CD14-positive monocyte (primary cell): ENCODE results near the gene SLC36A1. TPM values are rescaled to one million over a fixed set of nuclear protein-coding genes. Genes with fewer than 3 reads are reported as not detected.
A peak's percentile ranks its signal among the peaks of the same experiment; 100 is the strongest.

ENCODE experiments used
- DNase-seq, 3 donors: peaks; one replicate each; pipeline ENCODE4 v3.0.0-alpha.2; 2011 to 2022
- H2AFZ ChIP-seq: 2 replicates; pipeline ENCODE4 v1.6.0; 2012; ENCODE audit warnings: mild to moderate bottlenecking, low read depth, low read length, inconsistent platforms; ENCODE audit not compliant: insufficient read depth, poor library complexity, severe bottlenecking
- H3K27ac ChIP-seq, 2 donors: 1 replicate in 1 of 2; 2 replicates in 1 of 2; pipeline ENCODE4 v1.5.1; 2012 to 2013; ENCODE audit warnings: low read length in 2 of 2, control low read depth in 1 of 2, inconsistent platforms in 1 of 2, low read depth in 1 of 2, mild to moderate bottlenecking in 1 of 2
- H3K27me3 ChIP-seq, 2 donors: one replicate each; pipeline versions ENCODE4 v1.6.0 to v1.6.1; 2011 to 2013; ENCODE audit warnings: low read length in 2 of 2; ENCODE audit not compliant: control insufficient read depth in 2 of 2, insufficient read depth in 2 of 2
- H3K36me3 ChIP-seq, 2 donors: replicated peaks in 1 of 2; 1 replicate in 1 of 2; 2 replicates in 1 of 2; pipeline versions ENCODE4 v1.5.1 to v1.6.1; 2012 to 2013; ENCODE audit warnings: low read length in 2 of 2, control low read depth in 1 of 2, inconsistent platforms in 1 of 2, mild to moderate bottlenecking in 1 of 2; ENCODE audit not compliant: insufficient read depth in 2 of 2, control insufficient read depth in 1 of 2
- H3K4me1 ChIP-seq, 2 donors: 1 replicate in 1 of 2; 2 replicates in 1 of 2; pipeline versions ENCODE4 v1.5.1 to v1.6.1; 2012 to 2013; ENCODE audit warnings: low read length in 2 of 2, control low read depth in 1 of 2, inconsistent platforms in 1 of 2, mild to moderate bottlenecking in 1 of 2, moderate library complexity in 1 of 2; ENCODE audit not compliant: insufficient read depth in 2 of 2, control insufficient read depth in 1 of 2
- H3K4me2 ChIP-seq: replicated peaks from 2 replicates; pipeline ENCODE3; 2012; ENCODE audit warnings: low read length, moderate library complexity, mild to moderate bottlenecking; ENCODE audit not compliant: poor library complexity, severe bottlenecking; ENCODE audit errors: extremely low read depth
- H3K4me3 ChIP-seq, 3 experiments: fragments of 200-600 bp in 1 of 3; sonication (generic) in 1 of 3; replicated peaks in 1 of 3; 1 replicate in 2 of 3; 2 replicates in 1 of 3; pipeline ENCODE4 v1.5.1; 2011 to 2013; ENCODE audit warnings: low read length in 3 of 3, mild to moderate bottlenecking in 3 of 3, control low read depth in 2 of 3, low read depth in 2 of 3, inconsistent platforms in 1 of 3, moderate library complexity in 1 of 3
- H3K79me2 ChIP-seq: 2 replicates; pipeline ENCODE4 v1.6.0; 2012; ENCODE audit warnings: mild to moderate bottlenecking, control low read depth, inconsistent platforms, low read length, moderate library complexity; ENCODE audit not compliant: insufficient read depth
- H3K9ac ChIP-seq: 2 replicates; pipeline ENCODE4 v1.6.0; 2017; ENCODE audit warnings: low read length, mild to moderate bottlenecking; ENCODE audit not compliant: insufficient read depth, poor library complexity, severe bottlenecking
- H3K9me3 ChIP-seq, 2 donors: replicated peaks in 1 of 2; 1 replicate in 1 of 2; 2 replicates in 1 of 2; pipeline versions ENCODE4 v1.5.1 to v1.6.1; 2012 to 2013; ENCODE audit warnings: low read length in 2 of 2, control low read depth in 1 of 2; ENCODE audit not compliant: control insufficient read depth in 1 of 2, insufficient read depth in 1 of 2
- H4K20me1 ChIP-seq: 2 replicates; pipeline ENCODE4 v1.6.0; 2012; ENCODE audit warnings: mild to moderate bottlenecking, low read length, control low read depth, moderate library complexity; ENCODE audit not compliant: insufficient read depth
- H3K27ac Mint-ChIP-seq, 7 donors: one replicate each; pipeline ENCODE4 v1.8.0; 2020; ENCODE audit warnings: mild to moderate bottlenecking in 7 of 7, mixed read lengths in 7 of 7, moderate library complexity in 6 of 7, inconsistent platforms in 2 of 7
- H3K27me3 Mint-ChIP-seq, 3 donors: one replicate each; pipeline ENCODE4 v1.8.0; 2021 to 2022; ENCODE audit warnings: low read depth in 3 of 3, mild to moderate bottlenecking in 3 of 3, mixed read lengths in 3 of 3, moderate library complexity in 3 of 3, inconsistent platforms in 1 of 3
- H3K36me3 Mint-ChIP-seq, 2 donors: one replicate each; pipeline ENCODE4 v1.8.0; 2020; ENCODE audit warnings: mixed read lengths in 2 of 2, inconsistent platforms in 1 of 2, mild to moderate bottlenecking in 1 of 2
- H3K4me1 Mint-ChIP-seq: one replicate; pipeline ENCODE4 v1.8.0; 2020; ENCODE audit warnings: mild to moderate bottlenecking, mixed read lengths
- H3K4me3 Mint-ChIP-seq, 2 donors: one replicate each; pipeline ENCODE4 v1.8.0; 2020; ENCODE audit warnings: mild to moderate bottlenecking in 2 of 2, mixed read lengths in 2 of 2, moderate library complexity in 1 of 2
- H3K9me3 Mint-ChIP-seq, 7 donors: one replicate each; pipeline ENCODE4 v1.8.0; 2020 to 2022; ENCODE audit warnings: mixed read lengths in 7 of 7, mild to moderate bottlenecking in 6 of 7, moderate library complexity in 6 of 7, inconsistent platforms in 2 of 7
- CTCF ChIP-seq: fragments of 200-600 bp; IDR thresholded peaks from one replicate; pipeline ENCODE4 v1.8.0; 2022; ENCODE audit warnings: antibody characterized with exemption, mild to moderate bottlenecking
- WGBS: methylation state at CpG from one replicate; pipeline ENCODE4 v1.1.5; 2013; ENCODE audit warnings: missing lambda C conversion rate; ENCODE audit not compliant: insufficient coverage; 5-methylcytosine and 5-hydroxymethylcytosine counted together
- intact Hi-C, 2 donors: fragments of 100-400 bp; cut with micrococcal nuclease; formaldehyde crosslinking; loops; one replicate each; pipeline versions ENCODE4 v1.15.0 to v1.15.1; 2023
- polyA plus RNA-seq, 3 donors: library from polyadenylated mRNA; depleted of rRNA in 1 of 3; unstranded in 2 of 3; stranded (reverse) in 1 of 3; fragments of 300-500 nt in 2 of 3; fragments of >200 nt in 1 of 3; fragmentation: Illumina TruSeq in 2 of 3; gene quantifications; 1 replicate in 2 of 3; 2 replicates in 1 of 3; pipeline ENCODE4 v1.2.3, GENCODE V29; 2012 to 2021

Gene SLC36A1
- polyA plus RNA-seq, 3 donors, result 5.3 to 29.4 (median 6.8) TPM

GRCh38 chr5:151450605-151451004, 3.2 kb downstream of the SLC36A1 start:
- peaks cover 9 to 35% of the 10 kb centered on the region in 2 donors for H3K36me3 ChIP-seq
- peaks cover 0 to 2% (median 0%) of the 10 kb centered on the region in 7 donors for H3K9me3 Mint-ChIP-seq
- H3K9me3 ChIP-seq, result no peaks in the 10 kb centered on the region
- H3K27ac ChIP-seq, result peak overlapping the region in 1 of 2 donors; percentile 25
- peak overlapping the region in 4 of 7 donors; percentile 30 to 64 (median 52) for H3K27ac Mint-ChIP-seq
- H3K9ac ChIP-seq, result no peak overlapping the region
- H3K4me1 Mint-ChIP-seq, result peaks cover 41% of the 10 kb centered on the region
- peaks cover 19 to 32% of the 10 kb centered on the region in 2 donors for H3K36me3 Mint-ChIP-seq
- peaks cover 0 to 2% (median 0%) of the 10 kb centered on the region in 3 donors for H3K27me3 Mint-ChIP-seq
- H4K20me1 ChIP-seq, result peaks cover 60% of the 10 kb centered on the region
- no peaks in the 10 kb centered on the region for H3K27me3 ChIP-seq
- H3K4me1 ChIP-seq, result peaks cover 22 to 31% of the 10 kb centered on the region in 2 donors
- no peak for TF ChIP-seq CTCF
- 94% methylated on average over 2 of the region's 3 CpGs for WGBS
- no peak overlapping the region for H3K4me3 ChIP-seq
- H3K79me2 ChIP-seq, result peaks cover 83% of the 10 kb centered on the region
- no peak overlapping the region for H3K4me2 ChIP-seq
- DNase-seq, result no peak
- H2AFZ ChIP-seq, result no peak overlapping the region
- intact Hi-C loops, result no loop called here
- H3K4me3 Mint-ChIP-seq, result no peak overlapping the region

- Histone ChIP-seq H3K79me2 (peaks cover 96% of the 10 kb centered on the region), H3K27me3 (no peaks in the 10 kb centered on the region), H3K9me3 (no peaks in the 10 kb centered on the region), H3K4me3 (no peak overlapping the region), H3K27ac (peak overlapping the region in 1 of 2 donors; percentile 40), H2AFZ (no peak overlapping the region), H3K4me2 (no peak overlapping the region), H3K36me3 (peaks cover 9 to 35% of the 10 kb centered on the region in 2 donors), H4K20me1 (peaks cover 73% of the 10 kb centered on the region), H3K9ac (no peak overlapping the region), H3K4me1 (peaks cover 22 to 31% of the 10 kb centered on the region in 2 donors)
- H3K27ac Mint-ChIP-seq, result peak overlapping the region in 4 of 7 donors; percentile 27 to 65 (median 56)
- intact Hi-C loops, result no loop called here
- peak in 1 of 3 donors; percentile 21 for DNase-seq
- peaks cover 0 to 2% (median 0%) of the 10 kb centered on the region in 7 donors for H3K9me3 Mint-ChIP-seq
- peaks cover 0 to 2% (median 0%) of the 10 kb centered on the region in 3 donors for H3K27me3 Mint-ChIP-seq
- H3K4me1 Mint-ChIP-seq, result peaks cover 44% of the 10 kb centered on the region
- 100% methylated on average over 2 of the region's 8 CpGs for WGBS
- no peak for TF ChIP-seq CTCF
- peaks cover 20 to 36% of the 10 kb centered on the region in 2 donors for H3K36me3 Mint-ChIP-seq
- no peak overlapping the region for H3K4me3 Mint-ChIP-seq
These were observed 4.5 kb downstream of the SLC36A1 start for GRCh38 chr5:151451626-151452520.
